HG03103 (cell line): ENCODE data around the gene GIGYF2.
"Not testable (repeated sequence)": the region's sequence is repeated elsewhere in the genome, so short reads cannot be mapped to it uniquely, and the experiment has no call there.

Experiments
- ATAC-seq: cut with Tn5 transposase; IDR thresholded peaks from one replicate; pipeline ENCODE4 v1.9.1; 2021; ENCODE audit warnings: low read depth; ENCODE audit not compliant: unreplicated experiment

The GIGYF2 gene

GRCh38 chr2:232688201-232688600 lies 8.9 kb upstream of the GIGYF2 start:
- ATAC-seq: no peak

DNA sequence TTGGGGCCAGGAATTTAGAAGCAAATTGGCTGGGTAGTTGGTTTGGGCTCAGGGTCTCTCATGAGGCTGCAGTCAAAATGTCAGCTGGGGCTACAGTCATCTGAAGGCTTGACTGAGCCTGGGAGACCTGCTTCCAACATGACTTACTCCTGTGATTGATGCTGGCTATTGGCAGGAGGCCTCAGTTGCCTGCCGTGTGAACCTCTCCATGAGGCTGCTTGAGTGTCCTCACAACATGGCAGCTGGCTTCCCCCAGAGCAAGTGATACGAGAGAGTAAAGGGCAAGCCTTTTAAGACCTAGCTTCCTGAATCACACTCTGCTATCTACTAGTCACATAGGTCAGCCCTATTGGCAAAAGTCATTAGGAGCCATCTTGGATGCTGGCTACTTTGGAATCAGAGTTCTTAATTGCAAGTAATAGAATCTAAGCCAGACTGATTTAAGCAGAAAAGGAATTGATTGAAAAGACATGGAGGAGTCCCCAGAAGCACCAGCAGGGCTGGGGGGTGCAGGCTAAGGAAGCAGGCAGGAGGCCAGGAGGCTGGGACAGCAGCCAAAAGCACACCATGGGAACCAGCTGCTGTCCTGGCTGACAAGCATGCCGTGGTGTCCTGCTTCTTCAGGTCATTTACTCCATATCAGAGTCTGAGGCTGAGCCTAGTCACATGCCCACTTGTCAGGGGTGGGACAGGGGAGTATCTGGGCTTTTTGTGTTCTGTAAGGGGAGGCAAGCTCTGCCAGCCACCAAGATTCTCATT lies 7.8 kb upstream of the GIGYF2 start:
- ATAC-seq: no peak

DNA sequence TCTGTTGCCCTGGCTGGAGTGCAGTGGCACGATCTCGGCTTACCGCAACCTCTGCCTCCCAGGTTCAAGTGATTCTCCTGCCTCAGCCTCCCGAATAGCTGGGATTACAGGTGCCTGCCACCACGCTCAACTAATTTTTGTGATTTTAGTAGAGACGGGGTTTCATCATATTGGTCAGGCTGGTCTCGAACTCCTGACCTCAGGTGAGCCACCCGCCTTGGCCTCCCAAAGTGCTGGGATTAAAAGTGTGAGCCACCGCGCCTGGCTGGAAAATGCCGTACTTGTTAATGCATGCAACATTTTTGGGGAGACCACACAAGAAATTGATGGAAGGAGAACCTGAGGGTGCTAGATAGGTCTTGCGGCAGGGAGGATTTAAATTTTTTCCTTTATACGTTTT lies 6.0 kb upstream of the GIGYF2 start:
- ATAC-seq: not testable (repeated sequence)

- no peak for ATAC-seq
These were observed 3.8 kb upstream of the GIGYF2 start for GRCh38 chr2:232693344-232693743.

GRCh38 chr2:232696609-232697058 lies 497 bp upstream of the GIGYF2 start:
- ATAC-seq: no peak

GRCh38 chr2:232697807-232698110 lies 628 bp downstream of the GIGYF2 start:
- ATAC-seq: peak; percentile 10

DNA sequence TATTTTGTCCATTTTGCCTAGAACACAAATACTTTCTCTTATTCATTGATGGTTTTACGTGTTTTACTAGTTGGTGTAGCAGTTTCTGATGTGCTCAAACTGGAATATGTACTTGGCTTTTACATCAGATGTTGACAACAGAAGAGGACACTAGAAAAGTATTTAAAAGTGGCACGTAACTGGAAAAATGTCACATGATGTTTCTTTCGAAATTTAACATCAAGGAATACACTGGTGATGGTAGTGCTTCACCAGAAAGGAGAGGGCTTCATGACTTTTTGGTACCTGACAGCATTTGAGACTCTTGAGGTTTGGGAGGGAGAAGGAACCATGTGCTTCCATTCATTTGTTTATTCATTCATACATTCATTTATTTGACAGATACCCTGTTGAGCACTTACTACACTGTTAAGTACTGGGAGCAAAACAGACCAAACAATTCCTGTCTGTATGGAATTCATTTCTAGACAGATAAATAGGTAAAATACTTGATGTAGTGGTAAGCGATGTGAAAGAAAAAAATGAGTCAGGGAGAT lies 1.5 kb downstream of the GIGYF2 start:
- no peak for ATAC-seq

- no peak for ATAC-seq
These were observed 2.0 kb downstream of the GIGYF2 start for GRCh38 chr2:232699110-232699509.

- no peak for ATAC-seq
These were observed 3.0 kb downstream of the GIGYF2 start for GRCh38 chr2:232700154-232700553.

GRCh38 chr2:232707076-232707475 lies 9.9 kb downstream of the GIGYF2 start:
- no peak for ATAC-seq

DNA sequence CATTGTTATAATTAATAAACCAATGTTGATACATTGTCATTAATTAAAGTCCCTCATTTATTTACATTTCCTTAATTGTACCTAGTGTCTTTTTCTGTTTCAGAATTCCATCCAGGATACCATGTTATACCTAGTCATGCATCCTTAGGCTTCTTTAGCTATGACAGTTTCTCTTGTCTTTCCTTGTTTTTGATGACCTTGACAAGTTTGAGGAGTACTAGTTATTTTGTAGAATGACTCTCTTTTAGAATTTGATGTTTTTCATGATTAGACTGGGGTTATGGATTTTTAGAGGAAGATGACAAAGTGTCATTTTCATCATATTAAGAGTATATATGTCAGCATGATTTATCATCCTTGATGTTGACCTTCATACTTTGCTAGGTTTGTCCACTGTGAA lies 16.4 kb downstream of the GIGYF2 start:
- ATAC-seq: no peak

GRCh38 chr2:232714969-232715368 lies 17.8 kb downstream of the GIGYF2 start:
- ATAC-seq: no peak

DNA sequence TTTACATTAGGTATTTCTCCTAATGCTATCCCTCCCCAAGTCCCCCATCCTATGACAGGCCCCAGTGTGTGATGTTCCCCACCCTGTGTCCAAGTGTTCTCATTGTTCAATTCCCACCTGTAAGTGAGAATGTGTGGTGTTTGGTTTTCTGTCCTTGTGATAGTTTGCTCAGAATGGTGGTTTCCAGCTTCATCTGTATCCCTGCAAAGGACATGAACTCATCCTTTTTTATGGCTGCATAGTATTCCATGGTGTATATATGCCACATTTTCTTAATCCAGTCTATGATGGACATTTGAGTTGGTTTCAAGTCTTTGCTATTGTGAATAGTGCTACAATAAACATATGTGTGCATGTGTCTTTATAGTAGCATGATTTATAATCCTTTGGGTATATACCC lies 22.9 kb downstream of the GIGYF2 start:
- not testable (repeated sequence) for ATAC-seq

DNA sequence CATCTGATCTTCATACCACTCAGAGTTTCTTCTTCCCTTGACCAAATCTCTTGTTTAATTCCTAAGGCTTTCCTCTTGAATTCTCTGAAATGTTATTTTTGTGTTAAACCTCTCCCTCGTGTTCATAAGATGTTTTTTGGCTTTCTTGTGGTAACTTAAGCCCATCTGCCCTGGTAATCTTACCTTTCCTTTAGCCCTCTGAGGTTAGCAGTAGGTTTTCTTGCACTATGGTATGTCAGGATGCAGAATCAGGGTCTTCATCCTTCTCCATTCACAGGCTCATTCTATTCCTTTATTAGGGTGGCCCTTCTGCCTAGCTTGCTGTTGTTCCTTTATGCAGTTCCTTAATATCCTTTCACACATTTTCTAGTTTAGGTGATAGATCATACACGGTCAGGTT lies 24.1 kb downstream of the GIGYF2 start:
- no peak for ATAC-seq

DNA sequence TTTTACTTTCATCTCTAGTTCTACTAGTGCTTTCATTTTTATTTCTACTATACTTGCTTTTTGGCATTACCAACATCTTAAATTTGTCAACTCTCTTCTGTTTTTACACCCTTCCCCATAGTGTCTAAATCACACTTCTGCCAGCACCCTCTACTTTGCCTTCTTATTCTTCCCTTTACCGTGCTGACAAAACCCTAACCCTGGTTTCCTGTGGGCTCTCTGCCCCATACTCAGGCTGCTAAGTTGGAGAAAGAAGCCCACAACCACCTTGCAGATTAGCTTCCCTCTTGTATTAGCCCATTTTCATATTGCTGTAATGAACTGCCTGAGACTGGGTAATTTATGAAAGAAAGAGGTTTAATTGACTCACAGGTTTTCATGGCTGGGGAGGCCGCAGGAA lies 24.8 kb downstream of the GIGYF2 start:
- ATAC-seq: no peak

DNA sequence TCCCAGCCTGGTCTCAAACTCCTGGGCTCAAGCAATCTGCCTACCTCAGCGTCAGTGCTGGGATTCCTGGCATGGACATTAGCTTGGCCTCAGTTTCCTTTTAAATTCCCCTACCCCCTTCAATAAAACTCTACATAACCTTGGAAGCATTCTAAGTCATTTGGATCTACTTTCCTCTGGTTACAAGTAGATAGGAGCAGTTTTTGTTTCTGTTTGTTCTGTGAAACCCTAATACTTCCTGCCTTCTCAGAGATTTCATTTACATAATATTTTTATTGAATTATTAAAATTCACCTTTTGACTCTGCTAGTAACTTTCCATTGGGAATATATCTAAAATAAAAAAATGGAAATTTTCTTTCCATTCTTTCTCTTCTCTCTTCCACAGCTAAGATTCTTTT lies 25.9 kb downstream of the GIGYF2 start:
- no peak for ATAC-seq

DNA sequence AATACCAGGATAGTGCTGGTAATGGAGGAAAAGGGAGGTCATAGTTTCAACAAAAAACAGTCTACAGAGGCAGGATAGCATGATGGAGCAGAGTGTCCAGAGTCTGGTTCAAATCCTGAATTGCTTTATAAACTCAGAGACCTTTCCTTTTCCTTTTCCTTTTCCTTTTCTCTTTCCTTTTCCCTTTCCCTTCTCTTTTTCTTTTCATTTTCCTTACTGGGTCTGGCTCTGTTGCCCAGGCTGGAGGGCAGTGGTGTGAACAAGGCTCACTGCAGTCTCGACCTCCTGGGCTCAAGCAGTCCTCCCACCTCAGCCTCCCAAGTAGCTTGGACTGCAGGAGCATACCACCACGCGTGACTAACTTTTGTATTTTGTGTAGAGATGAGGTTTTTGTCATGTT lies 31.7 kb downstream of the GIGYF2 start:
- no peak for ATAC-seq

GRCh38 chr2:232731470-232731869 lies 34.3 kb downstream of the GIGYF2 start:
- no peak for ATAC-seq

GRCh38 chr2:232741294-232741693 lies 44.2 kb downstream of the GIGYF2 start:
- no peak for ATAC-seq

GRCh38 chr2:232741972-232742371 lies 44.8 kb downstream of the GIGYF2 start:
- ATAC-seq: no peak

- no peak for ATAC-seq
These were observed 47.8 kb downstream of the GIGYF2 start for GRCh38 chr2:232744963-232745362.

- ATAC-seq: no peak
These were observed 50.9 kb downstream of the GIGYF2 start for GRCh38 chr2:232748038-232748437.

DNA sequence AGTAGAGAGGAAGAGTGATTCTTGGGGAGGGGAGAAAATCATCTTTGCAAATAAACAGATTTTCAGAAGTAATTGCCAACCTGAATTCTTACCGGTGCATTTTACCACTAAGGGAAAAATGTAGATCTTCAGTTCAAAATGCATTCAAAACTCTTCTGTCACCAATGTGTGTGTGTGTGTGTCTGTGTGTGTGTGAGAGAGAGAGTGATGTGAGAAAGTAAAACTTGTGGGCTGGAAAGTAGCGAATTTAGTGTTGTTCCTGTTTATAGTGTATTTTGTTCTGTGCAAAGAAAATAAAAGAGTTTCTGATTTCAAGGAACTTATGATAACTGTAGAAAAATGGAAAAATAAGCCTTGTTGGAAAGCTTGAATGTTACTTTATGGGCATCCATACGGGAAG lies 52.2 kb downstream of the GIGYF2 start:
- ATAC-seq: no peak
